Memory B cell (primary cell): ENCODE measurements around the gene EFL1.
A peak's percentile ranks its signal among the peaks of the same experiment; 100 is the strongest.
"Not testable (repeated sequence)": the region's sequence is repeated elsewhere in the genome, so short reads cannot be mapped to it uniquely, and the experiment has no call there.

Experiments
- ATAC-seq: fragments of 150-1000 bp; cut with Tn5 transposase; 2 replicates; pipeline ENCODE4 v1.10.0; 2021; ENCODE audit warnings: low read depth, mild to moderate bottlenecking, moderate library complexity
- DNase-seq, 2 donors: peaks; one replicate each; pipeline ENCODE4 v3.0.0; 2022; ENCODE audit warnings: low spot score in 2 of 2
- H3K27ac Mint-ChIP-seq: one replicate; pipeline ENCODE4 v1.8.0; 2022; ENCODE audit warnings: mild to moderate bottlenecking, moderate library complexity, mixed read lengths
- H3K27me3 Mint-ChIP-seq: one replicate; pipeline ENCODE4 v1.8.0; 2022; ENCODE audit warnings: mixed read lengths
- H3K36me3 Mint-ChIP-seq: one replicate; pipeline ENCODE4 v1.8.0; 2022; ENCODE audit warnings: mild to moderate bottlenecking, mixed read lengths
- H3K4me1 Mint-ChIP-seq: one replicate; pipeline ENCODE4 v1.8.0; 2022; ENCODE audit warnings: mixed read lengths
- H3K4me3 Mint-ChIP-seq: one replicate; pipeline ENCODE4 v1.8.0; 2022; ENCODE audit warnings: mild to moderate bottlenecking, moderate library complexity, mixed read lengths
- H3K9me3 Mint-ChIP-seq: one replicate; pipeline ENCODE4 v1.8.0; 2022; ENCODE audit warnings: mixed read lengths

EFL1 gene

DNA sequence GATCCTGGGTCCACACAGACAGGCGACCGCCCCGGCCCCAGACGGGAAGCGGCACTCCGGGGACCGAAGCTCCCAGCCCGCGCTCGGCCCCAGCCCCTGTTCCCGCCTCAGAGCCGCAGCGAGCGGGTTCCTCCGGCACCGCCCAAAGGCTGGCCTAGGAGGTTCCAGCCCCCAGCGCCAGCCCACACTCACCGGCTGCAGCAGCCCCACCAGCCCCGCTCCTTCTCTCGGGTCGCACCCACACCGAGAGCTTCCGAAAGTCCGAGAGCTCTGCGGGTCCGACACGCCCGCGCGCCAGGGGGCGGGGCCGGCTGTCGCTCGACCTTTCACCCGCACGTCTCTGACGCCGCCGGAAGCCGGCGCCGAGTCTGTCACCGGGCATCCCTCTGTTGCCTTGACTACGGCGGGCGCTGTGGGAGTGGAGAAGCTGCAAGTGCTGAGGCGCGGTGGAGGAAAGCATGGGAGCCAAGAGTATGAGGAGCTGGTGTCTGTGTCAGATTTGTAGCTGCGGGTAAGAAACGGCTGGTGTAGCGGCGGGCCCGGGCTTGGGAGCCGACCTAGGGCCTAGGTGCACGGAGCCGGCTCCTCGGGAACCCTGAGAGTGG is at the start of gene EFL1, which contains the start of gene SAXO2:
Gene EFL1, minus strand, starts transcription at position 313 of the 605 bp plus-strand sequence. CDS start 956 bp downstream, outside the sequence.
Gene SAXO2, plus strand, starts transcription at position 397 of the 605 bp plus-strand sequence. Its CDS starts 62 bp downstream, at position 459.
- Mint-ChIP-seq H3K4me1 (peaks cover 28% of the 10 kb centered on the region), H3K4me3 (peak within 1 kb of the TSS; percentile 95), H3K27ac (peak within 1 kb of the TSS; percentile 94), H3K9me3 (no peaks in the 10 kb centered on the region), H3K27me3 (no peaks in the 10 kb centered on the region), H3K36me3 (peaks cover 9% of the 10 kb centered on the region)
- DNase-seq (peak; percentile 75 to 87), ATAC-seq (peak; percentile 94)

DNA sequence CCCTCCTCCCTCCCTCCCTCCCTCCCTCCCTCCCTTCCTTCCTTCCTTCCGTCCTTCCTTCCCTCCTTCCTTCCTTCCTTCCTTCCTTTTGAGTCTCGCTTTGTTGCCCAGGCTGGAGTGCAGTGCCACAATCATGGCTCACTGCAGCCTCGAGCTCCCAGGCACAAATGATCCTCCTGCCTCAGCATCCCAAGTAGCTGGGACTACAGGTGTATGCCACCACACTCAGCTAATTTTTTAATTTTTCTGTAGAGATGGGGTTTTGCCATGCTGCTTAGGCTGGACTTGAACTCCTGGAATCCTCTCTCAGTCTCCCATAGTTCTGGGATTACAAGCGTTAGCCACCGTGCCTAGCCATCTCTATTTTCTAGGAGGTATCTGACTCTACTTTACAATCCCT is 48.8 kb upstream of the EFL1 start:
- peak overlapping the region; percentile 43 for H3K4me3 Mint-ChIP-seq
- not testable (repeated sequence) for H3K36me3 Mint-ChIP-seq, H3K27me3 Mint-ChIP-seq, H3K27ac Mint-ChIP-seq, H3K9me3 Mint-ChIP-seq, H3K4me1 Mint-ChIP-seq, DNase-seq, ATAC-seq

DNA sequence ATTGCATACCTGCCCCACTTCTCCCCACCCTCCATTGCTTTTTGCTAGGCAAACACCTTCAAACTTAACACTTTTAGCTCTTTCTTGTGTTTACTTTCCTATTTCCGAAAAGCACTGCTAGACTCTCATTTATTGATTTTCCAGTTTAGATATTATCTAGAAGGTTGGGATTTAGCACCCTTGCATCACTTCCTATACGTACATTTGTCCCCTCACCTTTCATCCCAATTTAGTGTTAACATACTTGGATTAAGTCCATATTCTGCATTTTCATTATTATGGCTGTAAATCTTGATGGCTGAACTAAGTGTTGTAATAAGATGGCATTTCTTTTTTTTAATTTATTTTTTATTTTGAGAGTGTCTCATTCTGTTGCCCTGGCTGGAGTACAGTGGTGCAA is 47.3 kb upstream of the EFL1 start:
- peaks cover 6% of the 10 kb centered on the region for H3K27me3 Mint-ChIP-seq
- H3K4me3 Mint-ChIP-seq: no peak overlapping the region
- H3K27ac Mint-ChIP-seq: no peak overlapping the region
- ATAC-seq: no peak
- H3K9me3 Mint-ChIP-seq: peaks cover 10% of the 10 kb centered on the region
- peaks cover 3% of the 10 kb centered on the region for H3K36me3 Mint-ChIP-seq
- H3K4me1 Mint-ChIP-seq: no peaks in the 10 kb centered on the region
- DNase-seq: no peak

DNA sequence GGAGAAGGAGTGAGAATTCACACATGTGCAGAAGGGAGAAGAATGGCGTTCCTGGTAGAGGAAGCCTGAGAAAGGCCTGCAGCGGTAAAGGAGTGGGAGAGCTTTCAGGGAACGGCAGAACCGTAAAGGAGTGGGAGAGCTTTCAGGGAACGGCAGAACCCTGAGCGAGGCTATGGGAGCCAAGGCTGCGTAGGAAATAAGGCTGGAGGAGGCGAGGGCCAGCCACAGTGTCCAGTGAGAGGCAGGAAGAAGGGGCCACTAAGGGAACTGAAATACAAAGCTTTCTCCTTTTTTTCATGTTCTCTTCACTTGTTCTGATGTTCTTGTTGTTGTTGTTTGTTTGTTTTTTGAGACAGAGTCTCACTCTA is 45.2 kb upstream of the EFL1 start:
- Mint-ChIP-seq H3K36me3 (peaks cover 3% of the 10 kb centered on the region), H3K9me3 (peaks cover 10% of the 10 kb centered on the region), H3K27me3 (peaks cover 5% of the 10 kb centered on the region), H3K27ac (no peak overlapping the region), H3K4me3 (no peak overlapping the region), H3K4me1 (no peaks in the 10 kb centered on the region)
- ATAC-seq (no peak), DNase-seq (no peak)

DNA sequence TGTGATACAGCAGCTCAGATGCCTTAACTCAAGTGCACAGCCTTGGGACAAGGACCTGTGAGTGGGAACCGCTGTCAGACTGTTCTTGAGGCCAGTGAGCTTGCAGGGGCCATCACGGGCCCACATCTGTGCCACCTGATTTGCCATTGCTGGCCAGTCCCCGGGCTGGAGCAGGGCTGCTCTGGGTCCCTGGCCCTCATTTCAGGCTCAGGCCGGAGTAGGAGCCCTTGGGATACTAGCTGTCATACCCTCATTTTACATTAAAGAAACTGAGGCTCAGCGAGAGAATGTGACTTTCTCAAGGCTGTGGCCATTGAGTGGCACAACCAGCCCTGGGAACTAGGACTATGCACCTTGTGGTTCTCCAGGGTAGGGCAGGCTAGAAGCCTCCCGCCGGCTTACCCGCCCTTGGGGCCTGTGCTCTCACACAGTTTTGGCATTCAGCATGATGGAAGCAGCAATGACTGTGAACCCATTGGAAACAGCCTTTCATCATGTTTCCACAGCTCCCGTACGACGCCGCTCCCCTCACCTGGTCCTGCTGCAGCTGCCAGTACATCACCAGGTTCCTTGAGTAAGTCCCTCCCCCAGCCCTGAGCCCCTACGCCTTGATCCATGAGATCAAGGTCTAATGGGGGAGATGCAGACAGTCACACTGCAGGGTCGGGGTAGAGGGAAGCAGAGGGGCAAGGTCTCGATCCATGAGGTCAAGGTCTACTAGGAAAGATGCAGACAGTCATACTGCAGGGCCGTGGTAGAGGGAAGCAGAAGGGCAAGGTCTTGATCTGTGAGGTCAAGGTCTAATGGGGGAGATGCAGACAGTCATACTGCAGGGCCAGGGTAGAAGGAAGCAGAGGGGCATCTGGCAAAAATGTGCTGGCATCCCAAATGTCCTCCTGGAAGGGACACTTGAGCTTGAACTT is 44.5 kb upstream of the EFL1 start:
- Mint-ChIP-seq H3K27ac (no peak overlapping the region), H3K27me3 (peaks cover 6% of the 10 kb centered on the region), H3K4me3 (no peak overlapping the region), H3K4me1 (no peaks in the 10 kb centered on the region), H3K9me3 (peaks cover 10% of the 10 kb centered on the region), H3K36me3 (peaks cover 3% of the 10 kb centered on the region)
- no peak for ATAC-seq
- no peak for DNase-seq

DNA sequence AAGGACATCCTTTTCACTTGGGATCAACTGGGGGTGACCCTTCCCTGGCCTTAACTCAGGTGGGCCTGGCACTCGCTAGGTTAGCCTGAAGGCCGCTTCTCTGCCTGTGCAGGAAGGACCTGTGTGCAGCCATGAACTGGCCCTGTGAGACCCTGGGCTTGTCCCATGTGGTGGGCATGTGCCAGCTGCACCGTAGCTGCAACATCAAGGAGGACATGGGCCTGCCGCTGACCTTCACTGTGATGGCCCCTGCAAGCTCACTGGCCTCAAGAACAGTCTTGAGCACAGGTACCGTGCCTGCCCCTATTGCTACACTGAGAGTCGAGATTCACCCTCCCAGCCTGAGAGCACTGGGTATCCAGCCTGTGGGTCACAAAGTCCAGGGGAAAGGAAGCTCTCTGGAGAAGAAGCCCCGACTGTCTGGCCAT is 43.1 kb upstream of the EFL1 start:
- Mint-ChIP-seq H3K9me3 (peaks cover 4% of the 10 kb centered on the region), H3K36me3 (no peaks in the 10 kb centered on the region), H3K27ac (no peak overlapping the region), H3K4me1 (no peaks in the 10 kb centered on the region), H3K27me3 (peaks cover 5% of the 10 kb centered on the region), H3K4me3 (no peak overlapping the region)
- ATAC-seq (no peak), DNase-seq (no peak)

DNA sequence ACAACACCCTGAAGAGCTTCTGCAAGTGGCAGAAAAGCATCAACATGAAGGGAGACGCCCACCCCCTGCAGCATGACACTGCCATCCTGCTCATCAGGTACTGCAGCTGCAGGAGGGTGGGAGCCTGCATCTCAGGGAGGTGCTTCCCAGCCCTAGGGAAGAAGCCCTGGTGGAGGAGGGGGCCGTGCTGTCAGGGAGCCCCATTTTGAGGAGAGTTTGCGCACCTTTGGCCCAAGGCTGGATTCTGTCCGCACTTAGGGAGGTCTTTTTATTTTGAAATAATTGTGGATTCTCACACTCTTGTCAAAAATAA is 42.2 kb upstream of the EFL1 start:
- H3K9me3 Mint-ChIP-seq: no peaks in the 10 kb centered on the region
- no peaks in the 10 kb centered on the region for H3K4me1 Mint-ChIP-seq
- ATAC-seq (no peak), DNase-seq (no peak)
- H3K27ac Mint-ChIP-seq: no peak overlapping the region
- H3K4me3 Mint-ChIP-seq: no peak overlapping the region
- H3K27me3 Mint-ChIP-seq: peaks cover 5% of the 10 kb centered on the region
- H3K36me3 Mint-ChIP-seq: no peaks in the 10 kb centered on the region

DNA sequence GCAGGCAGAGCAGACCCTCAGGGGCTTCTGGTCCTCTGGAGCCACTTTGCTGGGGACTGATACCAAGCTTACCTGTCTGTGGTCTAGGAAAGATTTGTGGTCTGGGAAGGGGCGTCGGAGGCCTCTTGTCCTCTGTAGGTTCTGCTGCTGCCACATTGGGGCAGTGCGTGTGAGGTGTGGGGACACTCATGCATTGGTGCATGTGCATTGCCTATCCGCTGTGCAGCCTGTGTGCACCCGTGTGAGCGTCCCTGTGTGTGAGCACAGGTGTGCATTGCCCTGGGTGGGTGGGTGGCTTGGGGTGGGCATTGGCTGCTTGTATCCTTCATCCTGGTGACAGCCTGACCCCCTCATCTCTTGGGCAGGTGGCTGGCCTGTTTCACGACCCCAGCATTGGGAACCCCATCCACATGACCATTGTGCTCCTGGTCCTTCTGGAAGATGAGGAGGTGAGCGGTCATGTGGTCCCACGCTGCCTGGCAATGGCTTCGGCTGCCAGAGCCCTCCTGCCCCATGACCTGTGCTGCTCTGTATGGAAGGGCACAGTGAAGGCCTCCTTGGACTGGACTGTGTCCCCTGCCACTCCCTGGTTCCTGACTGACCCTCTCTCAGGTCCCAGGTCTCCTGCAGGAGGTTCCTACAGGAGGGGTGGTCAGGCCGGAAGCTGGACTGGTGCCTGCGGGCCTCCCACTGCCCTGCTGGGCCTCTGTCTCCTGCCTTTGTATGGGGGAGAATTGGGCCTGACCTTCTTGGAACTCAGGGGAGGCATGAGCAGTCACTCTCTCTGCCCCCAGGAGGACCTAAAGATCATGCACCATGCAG is 41.6 kb upstream of the EFL1 start:
- no peak overlapping the region for H3K4me3 Mint-ChIP-seq
- ATAC-seq: no peak
- H3K9me3 Mint-ChIP-seq: no peaks in the 10 kb centered on the region
- H3K27ac Mint-ChIP-seq: no peak overlapping the region
- no peaks in the 10 kb centered on the region for H3K36me3 Mint-ChIP-seq
- no peaks in the 10 kb centered on the region for H3K4me1 Mint-ChIP-seq
- no peak for DNase-seq
- peaks cover 5% of the 10 kb centered on the region for H3K27me3 Mint-ChIP-seq

DNA sequence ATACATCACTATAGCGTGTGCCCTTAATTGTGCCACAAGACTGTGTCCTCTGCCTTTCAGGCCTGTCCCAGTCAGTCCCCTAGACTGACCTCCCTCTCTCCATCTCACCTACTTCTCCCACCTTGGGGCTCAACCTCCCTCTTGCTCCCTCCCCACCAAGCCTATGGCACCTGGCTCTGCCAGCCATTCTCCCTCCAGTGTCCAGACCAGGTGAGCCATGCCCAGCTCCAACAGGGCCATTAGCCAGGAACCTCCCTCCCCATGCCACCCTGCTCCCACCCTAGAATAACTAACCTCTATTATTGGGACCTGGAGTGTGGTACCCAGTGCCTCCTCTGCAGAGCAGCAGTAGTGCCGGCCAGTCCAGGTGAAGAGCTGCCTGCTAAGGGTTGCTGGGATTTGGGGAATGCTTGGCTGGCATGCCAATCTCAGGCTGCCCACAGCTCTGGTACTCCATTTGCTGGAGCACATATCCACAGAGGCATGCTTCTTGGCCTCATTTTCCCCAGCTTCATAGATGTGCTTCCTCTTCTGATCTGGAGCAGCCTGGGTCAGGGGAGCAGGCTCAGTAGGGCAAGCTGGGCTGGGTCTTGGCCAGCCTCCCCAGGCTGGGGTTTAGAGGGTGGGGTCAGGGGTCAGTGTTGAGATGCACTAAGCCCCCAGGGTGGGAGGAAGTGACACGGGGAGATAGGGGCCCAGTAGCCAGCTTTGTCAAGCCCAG is 38.9 kb upstream of the EFL1 start:
- DNase-seq: no peak
- peaks cover 5% of the 10 kb centered on the region for H3K27me3 Mint-ChIP-seq
- peaks cover 2% of the 10 kb centered on the region for H3K4me1 Mint-ChIP-seq
- no peak overlapping the region for H3K27ac Mint-ChIP-seq
- no peaks in the 10 kb centered on the region for H3K36me3 Mint-ChIP-seq
- ATAC-seq: no peak
- H3K4me3 Mint-ChIP-seq: no peak overlapping the region
- H3K9me3 Mint-ChIP-seq: no peaks in the 10 kb centered on the region

DNA sequence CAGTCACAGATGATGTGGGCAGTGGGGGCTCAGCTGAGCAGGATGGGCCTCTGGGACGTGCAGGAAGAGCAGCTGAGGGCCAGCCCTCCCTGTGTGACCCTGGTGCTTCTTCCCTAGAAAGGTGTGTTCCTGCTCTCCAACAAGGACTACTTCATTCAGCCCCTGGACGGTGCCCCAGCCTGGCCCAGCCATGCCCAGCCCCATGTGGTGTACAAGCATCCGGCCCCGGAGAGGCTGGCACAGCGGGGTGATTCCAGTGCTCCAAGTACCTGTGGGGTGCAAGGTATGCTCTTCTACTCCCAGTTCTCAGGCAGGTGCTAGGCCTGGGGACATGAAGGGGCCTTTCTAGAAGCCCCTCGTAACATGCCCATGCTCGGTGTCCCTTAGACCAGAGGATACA is 38.3 kb upstream of the EFL1 start:
- peaks cover 2% of the 10 kb centered on the region for H3K4me1 Mint-ChIP-seq
- ATAC-seq (no peak), DNase-seq (no peak)
- no peak overlapping the region for H3K4me3 Mint-ChIP-seq
- H3K9me3 Mint-ChIP-seq: no peaks in the 10 kb centered on the region
- no peaks in the 10 kb centered on the region for H3K36me3 Mint-ChIP-seq
- H3K27ac Mint-ChIP-seq: no peak overlapping the region
- peaks cover 5% of the 10 kb centered on the region for H3K27me3 Mint-ChIP-seq

DNA sequence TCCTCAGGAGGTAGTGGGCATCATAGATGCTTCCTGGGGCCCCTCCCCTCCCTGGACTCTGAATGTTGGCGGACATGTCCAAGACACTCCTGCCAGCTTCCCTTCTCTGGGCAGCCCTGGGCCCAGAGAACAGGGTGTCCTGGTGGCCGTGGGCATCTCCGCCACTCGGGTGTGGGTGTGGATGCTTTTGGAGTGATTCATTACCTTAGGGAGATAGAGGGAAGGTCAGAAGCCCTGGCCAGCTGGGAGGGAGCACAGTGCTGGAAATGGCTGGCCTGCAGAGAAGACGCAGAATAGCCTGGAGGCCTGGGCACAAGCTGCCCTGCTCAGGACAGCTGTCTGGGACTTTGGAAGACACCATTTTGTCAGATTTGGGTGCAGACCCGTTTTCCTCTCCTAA is 37.8 kb upstream of the EFL1 start:
- not testable (repeated sequence) for H3K27ac Mint-ChIP-seq, DNase-seq, H3K9me3 Mint-ChIP-seq, H3K4me1 Mint-ChIP-seq, H3K4me3 Mint-ChIP-seq, H3K36me3 Mint-ChIP-seq, H3K27me3 Mint-ChIP-seq, ATAC-seq

DNA sequence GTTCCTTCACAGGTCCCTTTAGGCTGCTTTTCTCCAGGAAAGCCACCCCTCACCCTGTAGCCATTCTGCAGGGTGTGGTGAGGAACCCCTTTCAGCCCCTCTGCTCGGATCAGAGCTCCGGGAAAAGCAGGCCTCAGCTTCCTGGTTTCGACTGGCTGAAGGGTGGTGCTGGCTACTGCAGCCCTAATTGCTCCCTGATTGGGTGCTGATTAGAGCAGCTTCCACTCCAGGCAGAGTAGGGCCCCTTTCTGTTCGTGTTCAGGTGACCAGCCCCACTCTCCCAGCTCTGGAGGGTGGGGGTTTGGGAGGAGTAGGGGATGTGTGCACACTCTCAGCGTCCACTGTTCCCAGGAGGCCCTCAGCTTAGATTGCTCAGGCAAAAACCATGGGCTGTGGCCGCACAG is 37.0 kb upstream of the EFL1 start:
- not testable (repeated sequence) for H3K9me3 Mint-ChIP-seq, H3K27me3 Mint-ChIP-seq, H3K27ac Mint-ChIP-seq, H3K4me1 Mint-ChIP-seq, H3K4me3 Mint-ChIP-seq, DNase-seq, ATAC-seq, H3K36me3 Mint-ChIP-seq

DNA sequence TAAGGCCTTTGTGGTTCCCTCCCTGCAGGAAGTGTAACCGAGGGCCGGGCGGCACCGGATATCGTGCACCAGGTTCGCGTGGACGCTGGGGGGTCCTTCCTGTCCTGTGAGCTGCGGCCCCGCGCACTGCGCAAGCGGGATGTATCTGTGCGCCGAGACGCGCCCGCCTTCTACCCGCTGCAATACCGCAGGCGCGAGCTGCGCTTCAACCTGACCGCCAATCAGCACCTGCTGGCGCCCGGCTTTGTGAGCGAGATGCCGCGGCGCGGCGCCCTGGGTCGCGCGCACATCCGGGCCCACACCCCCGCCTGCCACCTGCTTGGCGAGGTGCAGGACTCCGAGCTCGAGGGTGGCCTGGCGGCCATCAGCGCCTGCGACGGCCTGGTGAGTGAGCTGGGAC is 36.0 kb upstream of the EFL1 start:
- peaks cover 5% of the 10 kb centered on the region for H3K27me3 Mint-ChIP-seq
- H3K4me1 Mint-ChIP-seq: peaks cover 2% of the 10 kb centered on the region
- ATAC-seq (peak; percentile 76), DNase-seq (peak in 1 of 2 donors; percentile 22)
- H3K36me3 Mint-ChIP-seq: no peaks in the 10 kb centered on the region
- no peak overlapping the region for H3K4me3 Mint-ChIP-seq
- no peak overlapping the region for H3K27ac Mint-ChIP-seq
- H3K9me3 Mint-ChIP-seq: no peaks in the 10 kb centered on the region
